ENCODE measurements around the gene FREM2.

DNA sequence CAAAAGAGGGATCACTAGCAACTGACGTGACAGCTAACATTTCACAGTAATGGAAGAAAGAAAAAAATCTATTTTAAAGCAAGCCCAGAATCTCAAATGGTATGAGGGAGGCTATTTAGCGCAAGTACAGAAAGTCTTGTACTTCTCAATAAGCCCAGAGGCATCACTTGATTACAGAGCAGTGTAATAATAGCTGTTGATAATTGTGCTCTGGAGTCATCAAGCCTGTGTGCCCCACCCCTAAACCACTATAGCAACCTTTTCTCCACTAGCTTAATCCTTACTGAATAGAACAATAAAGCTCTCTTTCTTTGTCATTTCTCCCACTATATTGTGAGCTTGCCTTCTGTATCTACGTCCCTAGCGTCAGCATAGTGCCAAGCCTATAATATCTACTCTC lies 56.6 kb downstream of the FREM2 start:
- no peak for TF ChIP-seq RAD21 (IDR thresholded peaks at IDR 0.05; ENCODE audit: low read length)
- TF ChIP-seq, protein P1, sequence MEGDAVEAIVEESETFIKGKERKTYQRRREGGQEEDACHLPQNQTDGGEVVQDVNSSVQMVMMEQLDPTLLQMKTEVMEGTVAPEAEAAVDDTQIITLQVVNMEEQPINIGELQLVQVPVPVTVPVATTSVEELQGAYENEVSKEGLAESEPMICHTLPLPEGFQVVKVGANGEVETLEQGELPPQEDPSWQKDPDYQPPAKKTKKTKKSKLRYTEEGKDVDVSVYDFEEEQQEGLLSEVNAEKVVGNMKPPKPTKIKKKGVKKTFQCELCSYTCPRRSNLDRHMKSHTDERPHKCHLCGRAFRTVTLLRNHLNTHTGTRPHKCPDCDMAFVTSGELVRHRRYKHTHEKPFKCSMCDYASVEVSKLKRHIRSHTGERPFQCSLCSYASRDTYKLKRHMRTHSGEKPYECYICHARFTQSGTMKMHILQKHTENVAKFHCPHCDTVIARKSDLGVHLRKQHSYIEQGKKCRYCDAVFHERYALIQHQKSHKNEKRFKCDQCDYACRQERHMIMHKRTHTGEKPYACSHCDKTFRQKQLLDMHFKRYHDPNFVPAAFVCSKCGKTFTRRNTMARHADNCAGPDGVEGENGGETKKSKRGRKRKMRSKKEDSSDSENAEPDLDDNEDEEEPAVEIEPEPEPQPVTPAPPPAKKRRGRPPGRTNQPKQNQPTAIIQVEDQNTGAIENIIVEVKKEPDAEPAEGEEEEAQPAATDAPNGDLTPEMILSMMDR (IDR thresholded peaks at IDR 0.05) = no peak
- TF ChIP-seq, protein P2, sequence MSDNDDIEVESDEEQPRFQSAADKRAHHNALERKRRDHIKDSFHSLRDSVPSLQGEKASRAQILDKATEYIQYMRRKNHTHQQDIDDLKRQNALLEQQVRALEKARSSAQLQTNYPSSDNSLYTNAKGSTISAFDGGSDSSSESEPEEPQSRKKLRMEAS (IDR thresholded peaks at IDR 0.05; ENCODE audit: low read depth) = no peak
